GM18508 (cell line): ENCODE data around the gene ATP8B3.

Experiments used
- ATAC-seq: cut with Tn5 transposase; IDR thresholded peaks from one replicate; pipeline ENCODE4 v1.9.1; 2021; ENCODE audit warnings: moderate number of reproducible peaks; ENCODE audit not compliant: insufficient read depth, unreplicated experiment

The ATP8B3 gene

DNA sequence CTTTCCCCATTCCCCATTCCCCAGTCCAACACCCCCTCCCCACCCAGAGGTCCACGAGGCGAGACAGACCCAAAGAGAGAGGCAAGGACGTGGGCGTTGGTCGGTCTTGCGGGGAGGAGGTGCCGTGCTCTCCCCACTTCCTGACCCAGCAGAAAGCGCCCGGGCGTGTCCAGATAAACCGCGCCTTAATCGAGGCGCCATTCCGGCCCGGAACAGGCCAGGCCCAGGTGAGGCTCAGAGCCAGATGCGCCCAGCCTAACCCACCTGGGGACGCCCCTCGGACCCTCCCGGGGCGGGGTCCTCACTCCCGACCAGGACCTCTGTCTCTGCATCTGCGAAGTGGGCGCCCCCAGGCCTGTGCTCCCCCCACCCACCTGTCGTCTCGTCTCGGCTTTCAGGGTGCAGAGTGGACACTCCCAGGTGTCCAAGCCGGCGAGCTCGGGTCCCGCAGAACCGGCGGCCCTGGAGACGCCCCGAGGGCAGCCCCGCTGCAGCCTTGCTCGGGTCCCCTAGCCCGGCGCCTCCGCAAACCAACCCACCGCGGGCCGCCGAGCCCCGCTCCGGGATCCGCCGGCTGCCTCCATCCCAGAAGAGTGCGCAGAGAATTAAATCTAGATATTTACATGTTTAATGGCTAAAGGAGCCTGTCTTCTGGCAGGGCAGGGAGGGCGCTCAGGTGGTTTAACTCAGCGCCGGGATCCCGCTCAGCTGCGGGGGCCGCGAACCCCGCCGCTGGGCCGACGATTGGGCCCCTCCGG, 63.8 kb downstream of the ATP8B3 start:
- no peak for ATAC-seq

DNA sequence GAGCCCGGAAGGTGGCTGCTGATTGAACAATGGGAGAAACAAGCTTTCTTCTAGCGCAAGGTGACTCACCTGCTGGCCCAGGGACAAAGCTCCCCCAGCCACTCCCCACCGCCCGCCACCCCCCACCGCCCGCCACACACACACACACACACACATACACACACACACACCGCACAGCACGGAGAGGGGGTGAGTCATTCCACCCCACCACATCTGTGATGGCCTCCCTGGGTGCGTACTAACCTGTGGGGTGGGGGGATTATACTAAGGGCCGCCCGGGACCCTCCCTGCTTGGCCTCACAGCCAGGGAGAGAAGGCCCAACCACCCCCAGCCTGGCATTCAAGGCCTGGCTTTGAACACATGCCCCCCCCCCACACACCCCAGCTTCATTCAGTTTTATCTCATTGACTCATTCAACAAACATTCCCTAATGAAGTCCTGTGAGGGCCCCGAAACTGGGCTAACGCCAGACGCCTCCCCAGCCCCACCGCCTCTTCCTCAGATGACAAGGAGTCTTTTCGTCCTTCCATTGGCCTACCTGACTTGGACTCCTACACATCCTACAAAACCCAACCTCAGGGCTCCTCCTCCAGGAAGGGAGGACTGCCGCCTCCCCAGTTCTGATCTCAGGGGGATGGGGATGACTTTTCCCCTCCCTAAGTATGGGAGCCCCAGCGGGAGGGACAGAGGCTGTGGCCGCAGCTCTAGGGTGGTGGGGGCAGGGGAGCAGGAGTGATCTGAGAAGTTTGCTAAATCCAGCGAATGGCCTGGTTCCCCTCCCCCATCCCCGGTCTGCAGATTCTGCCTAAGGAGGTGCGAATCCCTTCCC, 64.6 kb downstream of the ATP8B3 start:
- no peak for ATAC-seq

DNA sequence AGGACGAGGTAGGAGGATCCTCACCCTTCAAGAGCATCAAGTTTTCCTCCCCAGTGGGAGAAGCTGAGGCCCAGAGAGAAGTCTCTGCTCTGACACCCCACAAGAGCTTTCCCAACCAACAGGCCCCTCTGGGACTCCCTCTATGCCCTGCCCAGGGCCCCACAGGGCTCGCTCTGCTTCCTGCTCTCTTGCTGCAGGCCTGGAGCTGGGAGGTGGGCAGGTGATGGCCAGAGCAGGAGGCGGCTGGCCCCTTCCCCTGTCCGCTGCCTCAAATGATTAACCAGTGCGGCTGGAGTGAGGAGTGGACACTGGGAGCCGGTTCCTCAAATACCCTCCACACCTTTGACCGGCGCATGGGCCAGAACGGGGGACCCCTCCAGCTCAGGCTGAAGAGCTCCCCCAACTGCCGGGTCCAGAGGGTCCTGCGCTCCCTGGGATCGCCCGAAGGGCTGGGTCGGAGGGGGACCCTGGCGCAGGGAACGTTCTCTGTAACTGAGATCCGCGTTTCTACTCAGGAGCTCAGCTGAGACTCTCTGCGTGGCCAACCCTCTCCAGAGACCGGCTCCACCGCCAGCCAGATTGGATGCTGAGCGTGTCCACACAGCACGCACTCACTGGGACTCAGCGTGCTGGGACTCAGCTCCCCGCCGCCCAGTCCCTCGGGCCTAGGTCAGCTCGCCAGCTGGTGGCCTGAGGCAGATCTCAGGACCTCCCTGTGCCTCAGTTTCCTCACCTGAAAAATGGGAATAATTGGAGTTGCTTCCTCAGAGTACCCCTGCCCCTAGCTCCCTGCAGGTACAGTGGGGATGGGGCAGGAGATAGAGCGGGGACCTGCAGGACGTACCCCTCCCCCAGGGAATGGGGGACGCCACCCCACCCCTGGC, 65.4 kb downstream of the ATP8B3 start:
- no peak for ATAC-seq

DNA sequence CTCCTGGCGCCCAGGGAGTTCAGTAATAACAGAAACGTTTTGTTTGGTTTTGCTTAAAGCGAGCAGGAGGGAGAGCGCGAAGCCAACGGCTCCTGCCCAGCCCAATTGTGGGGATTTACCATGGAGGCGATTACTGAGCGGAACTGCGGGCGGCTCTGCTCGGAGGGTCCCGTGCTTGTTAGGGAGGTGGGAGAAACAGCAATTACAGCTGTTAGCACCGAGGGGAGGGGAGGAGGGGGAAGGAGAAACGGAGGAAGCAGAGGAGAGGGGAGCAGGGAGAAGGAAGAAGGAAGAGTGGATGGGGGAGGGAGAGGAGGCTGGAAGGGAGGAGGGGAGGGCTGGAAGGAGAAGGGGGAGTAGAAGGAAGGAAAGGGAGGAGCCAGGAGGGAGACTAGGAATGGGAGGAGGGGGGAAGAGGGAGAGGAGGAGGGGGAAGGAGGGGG, 66.5 kb downstream of the ATP8B3 start:
- no peak for ATAC-seq

DNA sequence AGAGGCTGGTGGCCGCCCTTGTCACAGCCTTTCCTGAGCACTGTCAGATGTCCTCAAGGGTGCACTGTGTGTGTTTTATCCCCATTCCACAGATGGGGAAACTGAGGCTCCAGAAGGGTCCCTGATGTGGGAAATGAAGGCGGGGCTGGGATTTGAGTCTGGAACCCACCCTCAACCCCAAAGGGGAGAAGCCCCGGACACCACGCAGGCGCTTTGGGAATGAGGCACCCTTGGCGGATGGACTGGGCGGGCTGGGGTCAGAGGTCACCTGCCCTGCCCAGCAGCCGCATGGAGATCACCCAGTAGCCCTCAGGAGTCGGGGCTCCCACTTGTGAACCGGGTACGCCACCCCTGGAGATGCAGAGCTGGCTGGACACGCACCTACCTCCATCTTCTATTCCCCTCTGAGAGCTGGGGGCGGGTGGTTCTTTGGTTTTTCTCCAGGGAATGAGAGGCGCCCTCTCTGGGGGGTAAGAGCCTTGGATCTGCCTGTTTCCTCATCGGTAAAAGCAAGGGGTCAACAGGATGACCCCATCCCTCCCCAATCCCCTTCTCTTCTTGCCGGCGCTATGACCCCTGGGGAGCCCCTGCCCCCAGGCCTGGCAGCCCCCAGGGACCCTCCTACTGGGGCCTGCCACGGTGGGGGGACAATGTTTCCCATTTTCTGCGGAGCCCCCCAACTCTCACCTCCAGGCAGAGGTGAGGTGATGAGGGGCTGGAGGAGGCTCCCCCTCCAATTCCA, 67.1 kb downstream of the ATP8B3 start:
- no peak for ATAC-seq

DNA sequence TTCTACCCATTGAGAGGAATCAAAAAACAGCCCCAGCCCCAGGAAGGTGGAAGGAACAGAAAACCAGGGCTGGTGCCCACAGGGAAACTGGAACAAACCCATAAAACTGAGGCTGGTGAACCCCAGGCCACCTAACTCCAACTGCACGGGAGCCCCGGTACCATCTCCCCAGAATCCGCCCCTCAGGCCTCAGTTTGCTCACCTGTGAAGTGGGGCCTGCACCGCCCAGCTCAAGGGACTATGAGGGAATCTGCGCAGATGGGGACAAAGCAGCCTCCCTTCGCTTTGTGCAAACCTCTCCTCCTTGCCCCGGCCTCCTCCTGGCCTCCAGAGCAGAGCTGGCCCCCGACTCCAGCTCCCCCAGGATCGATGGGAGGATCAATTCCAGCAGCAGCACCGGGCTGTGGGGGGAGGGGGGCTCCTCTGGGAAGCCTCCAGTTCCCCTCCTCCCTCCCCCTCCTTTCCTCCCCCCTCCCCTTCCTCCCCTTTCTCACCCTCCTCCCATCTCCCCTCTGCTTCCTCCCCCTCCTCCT, 67.9 kb downstream of the ATP8B3 start:
- ATAC-seq: no peak

DNA sequence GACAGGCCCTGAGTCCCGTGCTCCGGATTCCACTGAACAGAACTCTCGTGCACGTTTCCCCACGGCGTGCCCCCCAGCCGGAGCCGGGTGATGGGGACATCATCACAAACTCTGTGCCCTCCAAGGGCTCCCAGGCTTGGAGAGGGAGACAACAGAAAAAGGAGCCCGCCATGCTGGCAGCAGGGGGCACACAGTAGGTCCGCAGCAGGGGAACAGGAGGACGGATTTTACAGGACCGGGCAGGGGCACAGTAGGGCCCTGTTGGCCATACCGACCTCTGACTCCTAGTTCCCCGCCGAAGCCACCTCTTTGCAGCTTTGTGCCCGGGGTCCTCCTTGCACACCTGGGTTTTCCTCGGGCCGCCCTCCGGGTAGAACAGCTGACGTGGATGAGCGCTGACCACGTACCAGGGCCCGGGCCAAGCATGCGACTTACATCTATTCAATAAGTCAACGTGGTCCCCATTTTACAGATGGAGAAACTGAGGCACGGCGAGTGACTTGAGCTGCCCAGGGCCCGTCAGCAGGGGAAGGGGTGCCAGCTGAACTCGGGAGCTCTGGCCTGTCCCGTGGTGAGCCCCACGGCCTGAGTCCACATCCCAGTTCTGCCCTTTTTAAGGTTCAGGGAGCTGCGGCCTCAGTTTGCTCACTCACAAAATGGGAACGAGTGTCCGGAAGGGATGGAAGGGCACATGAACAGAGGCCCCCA, 68.9 kb downstream of the ATP8B3 start:
- ATAC-seq: no peak

DNA sequence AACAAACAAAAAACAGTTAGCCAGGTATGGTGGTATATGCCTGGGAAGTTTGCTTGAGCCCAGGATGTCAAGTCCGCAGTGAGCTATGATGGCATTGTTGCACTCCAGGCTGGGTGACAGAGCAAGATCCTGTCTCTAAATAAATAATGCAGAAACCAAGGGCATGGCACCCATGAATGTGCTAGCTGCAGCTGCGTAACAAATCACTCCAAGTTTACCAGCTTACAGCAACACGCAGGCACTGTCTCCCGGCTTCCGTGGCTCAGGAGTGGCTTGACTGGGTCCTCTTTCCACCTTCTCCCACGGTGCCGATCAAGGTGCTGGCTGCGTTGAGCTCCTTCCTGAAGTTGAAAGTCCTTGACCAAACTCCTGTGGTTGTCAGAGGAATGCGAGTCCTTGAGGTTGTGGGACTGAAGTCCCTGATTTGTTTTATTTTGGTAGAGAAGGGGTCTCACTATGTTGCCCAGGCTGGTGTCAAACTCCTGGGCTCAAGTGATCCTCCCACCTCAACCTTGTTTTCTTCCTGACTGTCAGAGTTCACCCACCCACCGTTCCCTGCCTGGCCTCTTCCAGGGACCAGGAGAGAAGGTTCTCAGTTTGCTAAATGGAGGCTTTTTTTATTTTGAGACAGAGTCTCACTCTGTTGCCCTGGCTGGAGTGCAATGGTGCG, 72.0 kb downstream of the ATP8B3 start:
- ATAC-seq: no peak

DNA sequence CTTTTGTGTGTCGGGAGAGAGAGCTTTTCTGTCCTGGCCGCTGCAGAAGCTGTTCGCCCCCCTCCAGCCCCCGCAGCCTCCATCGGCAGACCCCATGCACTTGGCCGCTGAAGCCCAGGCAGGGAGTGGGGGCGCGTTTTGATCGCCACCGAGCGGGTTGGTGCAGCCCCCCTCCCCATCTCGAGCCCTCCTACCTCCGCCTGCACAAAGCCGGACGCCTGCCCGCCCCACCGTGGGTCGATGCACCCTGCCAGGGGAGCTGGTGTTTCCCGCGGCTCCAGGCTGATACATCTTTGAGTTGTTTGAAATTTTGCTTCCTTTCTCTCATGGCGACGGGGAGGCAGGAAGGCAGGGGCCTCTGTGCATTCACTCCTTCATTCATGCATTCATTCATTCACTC, 75.1 kb downstream of the ATP8B3 start:
- no peak for ATAC-seq

DNA sequence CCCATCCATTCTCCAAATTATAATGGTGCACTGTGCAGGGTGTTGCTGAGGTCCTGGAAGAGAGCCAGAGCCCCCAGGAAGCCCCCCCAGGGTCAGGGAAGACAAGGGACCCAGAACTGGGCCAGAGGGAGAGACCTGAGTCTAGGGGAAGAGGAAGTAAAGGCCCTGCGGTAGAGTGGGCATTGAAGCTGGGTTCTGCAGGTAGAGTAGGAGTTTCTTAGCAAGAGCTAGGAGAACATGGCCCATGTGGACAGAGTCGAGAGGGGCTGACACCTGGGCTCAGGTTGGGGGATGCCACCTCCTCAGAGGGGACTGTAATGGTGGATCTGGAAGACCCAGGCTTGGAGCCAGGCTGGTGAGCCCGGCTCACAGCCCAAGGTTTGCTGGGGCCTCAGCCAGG, 75.8 kb downstream of the ATP8B3 start:
- no peak for ATAC-seq

DNA sequence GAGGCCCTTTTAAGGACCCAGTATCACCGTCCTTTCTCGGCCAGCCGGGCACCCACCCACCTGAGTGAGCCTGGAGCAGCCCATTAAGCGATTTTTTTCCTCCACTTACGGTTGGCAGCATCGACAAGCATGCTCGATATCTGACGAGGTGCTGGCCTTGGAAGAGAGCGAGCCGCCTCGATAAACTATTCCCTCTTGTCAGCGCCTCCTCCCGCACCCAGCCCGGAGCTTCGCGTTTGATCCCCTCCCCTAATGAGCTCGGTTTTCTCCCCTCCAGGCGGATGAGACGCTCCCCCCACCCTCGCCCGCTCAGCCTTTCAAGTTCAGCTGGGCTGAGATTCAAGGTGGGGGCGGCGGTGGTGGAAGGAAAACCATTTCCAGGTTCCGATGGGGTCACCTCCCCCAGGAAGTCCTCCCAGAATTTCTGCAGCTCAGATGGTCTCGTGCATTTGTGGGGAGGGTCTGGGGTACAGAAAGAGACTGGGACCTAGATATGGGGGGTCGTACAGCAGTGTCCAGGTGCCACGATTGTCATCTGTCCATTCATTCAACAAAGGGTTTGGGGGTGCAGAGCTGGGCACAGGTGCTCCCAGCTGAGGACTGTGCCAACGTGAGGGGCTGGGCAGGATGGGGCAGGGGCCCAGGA, 77.6 kb downstream of the ATP8B3 start:
- ATAC-seq: no peak
